Natural killer cell (primary cell): ENCODE data around the gene ANKLE1. TPM values are rescaled to one million over a fixed set of nuclear protein-coding genes. Genes with fewer than 3 reads are reported as not detected.

Experiments used
- ATAC-seq, 3 donors: fragments of 150-1000 bp in 2 of 3; fragments of 200-7000 bp in 1 of 3; cut with Tn5 transposase; 1 replicate in 1 of 3; 2 replicates in 2 of 3; pipeline ENCODE4 v1.10.0; 2021; ENCODE audit warnings: mild to moderate bottlenecking in 2 of 3, moderate library complexity in 2 of 3
- DNase-seq, 2 donors: peaks; one replicate each; pipeline versions ENCODE4 v3.0.0 to v3.0.0-alpha.2; 2013 to 2021; ENCODE audit warnings: mixed read lengths in 1 of 2
- H3K27ac ChIP-seq: one replicate; pipeline ENCODE4 v1.5.1; 2013; ENCODE audit warnings: mild to moderate bottlenecking, low read length
- H3K27me3 ChIP-seq: one replicate; pipeline ENCODE4 v1.6.1; 2013; ENCODE audit warnings: low read length; ENCODE audit not compliant: control insufficient read depth, insufficient read depth
- H3K36me3 ChIP-seq: one replicate; pipeline ENCODE4 v1.6.1; 2013; ENCODE audit warnings: low read length; ENCODE audit not compliant: control insufficient read depth, insufficient read depth
- H3K4me1 ChIP-seq: one replicate; pipeline ENCODE4 v1.6.1; 2013; ENCODE audit warnings: low read length; ENCODE audit not compliant: control insufficient read depth, insufficient read depth
- H3K4me3 ChIP-seq: one replicate; pipeline ENCODE4 v1.5.1; 2013; ENCODE audit warnings: low read length
- H3K9me3 ChIP-seq: one replicate; pipeline ENCODE4 v1.6.1; 2013; ENCODE audit warnings: low read length; ENCODE audit not compliant: control insufficient read depth, insufficient read depth
- H3K27ac Mint-ChIP-seq, 2 donors: one replicate each; pipeline ENCODE4 v1.8.0; 2022; ENCODE audit warnings: mild to moderate bottlenecking in 2 of 2, mixed read lengths in 2 of 2, moderate library complexity in 1 of 2
- H3K27me3 Mint-ChIP-seq, 2 donors: one replicate each; pipeline ENCODE4 v1.8.0; 2022; ENCODE audit warnings: low read depth in 2 of 2, mixed read lengths in 2 of 2
- H3K36me3 Mint-ChIP-seq: one replicate; pipeline ENCODE4 v1.8.0; 2022; ENCODE audit warnings: mixed read lengths
- H3K4me1 Mint-ChIP-seq, 2 donors: one replicate each; pipeline ENCODE4 v1.8.0; 2022; ENCODE audit warnings: mixed read lengths in 2 of 2
- H3K4me3 Mint-ChIP-seq: one replicate; pipeline ENCODE4 v1.8.0; 2022; ENCODE audit warnings: mild to moderate bottlenecking, moderate library complexity, mixed read lengths
- H3K9me3 Mint-ChIP-seq, 2 donors: one replicate each; pipeline ENCODE4 v1.8.0; 2022; ENCODE audit warnings: mixed read lengths in 2 of 2
- CTCF ChIP-seq: fragments of 200-600 bp; IDR thresholded peaks from one replicate; pipeline ENCODE4 v1.8.0; 2022; ENCODE audit warnings: antibody characterized with exemption
- whole genome bisulfite sequencing: methylation state at CpG from one replicate; pipeline ENCODE4 v1.1.7; 2013; ENCODE audit warnings: missing lambda C conversion rate; ENCODE audit not compliant: insufficient coverage; 5-methylcytosine and 5-hydroxymethylcytosine counted together
- intact Hi-C: fragments of 100-400 bp; cut with micrococcal nuclease; formaldehyde crosslinking; loops from one replicate; pipeline ENCODE4 v1.14.2; 2022
- total RNA-seq, 4 donors: library from RNA; stranded (reverse); fragments of 120-200 nt in 1 of 4; gene quantifications; one replicate each; pipeline versions ENCODE4 v1.2.3 to v1.2.4, GENCODE V29; 2013 to 2022

The ANKLE1 gene
- total RNA-seq, 3 donors from 2014 or later (not counting 1 experiment from before 2014, with no cell fraction given): 1.3 to 3.6 (median 2.0) TPM

DNA sequence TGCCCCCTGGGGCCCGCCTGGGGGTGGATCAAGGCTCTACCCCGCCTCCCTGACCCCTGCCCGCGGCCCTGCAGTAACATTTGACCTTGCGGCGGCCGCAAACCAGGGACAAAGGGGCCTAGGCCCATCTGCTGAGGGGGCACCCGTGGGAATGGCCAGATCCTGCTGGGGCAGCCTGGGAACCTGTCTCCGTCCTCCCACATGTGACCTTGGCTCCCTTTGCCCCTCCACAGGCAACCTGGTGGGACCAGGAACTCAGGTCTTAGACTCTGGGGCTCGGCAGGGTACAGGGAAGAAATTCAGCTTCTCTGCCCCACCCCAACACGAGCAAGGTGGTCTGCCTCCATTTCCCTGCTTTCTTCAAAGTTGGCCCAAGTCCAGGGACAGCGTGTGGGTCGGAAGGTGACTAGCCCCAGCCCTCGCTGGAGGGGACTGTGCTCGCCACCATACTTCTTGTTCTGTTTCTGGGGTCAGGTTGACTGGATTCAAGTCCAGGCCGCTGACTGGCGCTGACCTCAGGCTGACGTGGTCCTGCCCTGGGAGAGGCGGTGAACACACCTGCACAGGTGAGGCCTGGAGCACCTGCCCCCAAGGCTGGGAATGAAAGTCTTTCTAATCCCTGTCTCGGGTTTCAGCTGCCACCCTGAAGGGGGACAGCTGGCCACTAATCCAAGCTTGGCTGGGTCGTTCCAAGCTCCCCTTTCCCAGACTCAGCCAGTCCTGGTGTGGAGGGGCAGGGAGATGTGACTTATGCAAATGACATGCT is 33.5 kb upstream of the ANKLE1 start:
- Histone ChIP-seq H3K4me3 (no peak overlapping the region), H3K9me3 (no peaks in the 10 kb centered on the region), H3K27me3 (no peaks in the 10 kb centered on the region), H3K36me3 (no peaks in the 10 kb centered on the region), H3K4me1 (peaks cover 19% of the 10 kb centered on the region), H3K27ac (no peak overlapping the region)
- H3K27ac Mint-ChIP-seq: no peak overlapping the region
- no peak for DNase-seq
- WGBS: 96% methylated on average over 21 of the region's 21 CpGs
- peak overlapping the region; percentile 17 for H3K4me3 Mint-ChIP-seq
- no peak for ATAC-seq
- no peak for TF ChIP-seq CTCF
- intact Hi-C loops: no loop called here
- H3K9me3 Mint-ChIP-seq: no peaks in the 10 kb centered on the region
- H3K36me3 Mint-ChIP-seq: no peaks in the 10 kb centered on the region
- H3K4me1 Mint-ChIP-seq: peaks cover 0 to 16% of the 10 kb centered on the region in 2 donors
- H3K27me3 Mint-ChIP-seq: no peaks in the 10 kb centered on the region

DNA sequence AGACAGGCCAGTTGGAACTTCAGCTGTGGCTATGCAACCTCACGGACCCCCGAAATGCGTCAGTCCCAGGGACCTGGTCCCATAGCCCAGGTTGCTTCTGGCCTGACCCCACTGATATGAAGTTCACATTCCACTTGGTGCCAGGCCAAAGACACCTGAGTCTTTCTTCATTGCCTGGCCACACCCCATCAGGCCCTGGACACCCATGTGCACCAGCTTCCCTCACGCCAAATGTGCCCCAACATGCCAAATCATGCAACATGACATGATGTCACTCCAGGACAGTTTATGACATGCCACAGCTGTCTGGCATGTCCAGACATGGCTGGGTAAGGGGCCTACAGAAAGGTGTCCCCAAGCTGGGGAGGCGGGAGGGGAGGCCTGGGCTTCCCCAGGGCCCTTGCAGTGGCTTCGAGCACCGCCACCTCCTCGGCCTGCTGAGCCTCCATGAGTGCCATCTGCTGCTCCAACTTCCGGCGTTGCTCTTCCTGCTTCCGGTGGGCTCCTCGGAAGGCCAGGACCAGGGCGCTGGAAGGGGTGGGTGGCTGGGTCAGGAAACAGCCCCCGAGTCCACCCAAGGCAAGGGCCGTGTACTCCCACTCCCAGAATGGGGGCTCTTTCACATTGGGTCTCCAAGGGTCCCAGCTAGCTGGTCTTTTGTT is 31.7 kb upstream of the ANKLE1 start:
- H3K36me3 Mint-ChIP-seq: no peaks in the 10 kb centered on the region
- 89% methylated on average over 15 of the region's 15 CpGs for WGBS
- peaks cover 11% of the 10 kb centered on the region for H3K4me1 ChIP-seq
- no peaks in the 10 kb centered on the region for H3K27me3 Mint-ChIP-seq
- no peak for TF ChIP-seq CTCF
- H3K4me3 Mint-ChIP-seq: no peak overlapping the region
- no peak for ATAC-seq
- H3K27ac Mint-ChIP-seq: no peak overlapping the region
- H3K27me3 ChIP-seq: no peaks in the 10 kb centered on the region
- peaks cover 0 to 16% of the 10 kb centered on the region in 2 donors for H3K4me1 Mint-ChIP-seq
- DNase-seq: no peak
- H3K4me3 ChIP-seq: no peak overlapping the region
- intact Hi-C loops: no loop called here
- no peaks in the 10 kb centered on the region for H3K36me3 ChIP-seq
- no peak overlapping the region for H3K27ac ChIP-seq
- H3K9me3 Mint-ChIP-seq: no peaks in the 10 kb centered on the region
- H3K9me3 ChIP-seq: no peaks in the 10 kb centered on the region

DNA sequence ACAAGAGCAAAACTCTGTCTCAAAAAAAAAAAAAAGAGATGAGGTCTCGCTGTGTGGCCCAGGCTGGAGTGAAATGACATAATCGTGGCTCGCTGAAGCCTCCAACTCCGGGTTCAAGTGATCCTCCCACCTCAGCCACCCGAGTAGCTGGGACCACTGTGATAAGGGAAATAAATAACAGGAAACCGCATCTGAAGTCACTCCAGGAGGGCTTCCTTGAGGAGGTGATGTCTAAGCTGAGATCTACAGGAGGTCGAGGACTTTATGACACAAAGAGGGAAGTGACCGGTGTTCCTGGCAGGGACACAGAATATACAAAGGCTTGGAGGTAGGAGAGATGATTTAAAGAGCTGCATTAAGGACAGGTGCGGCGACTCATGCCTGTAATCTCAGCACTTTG is 27.1 kb upstream of the ANKLE1 start:
- Mint-ChIP-seq H3K4me3 (no peak overlapping the region), H3K36me3 (no peaks in the 10 kb centered on the region), H3K9me3 (no peaks in the 10 kb centered on the region), H3K4me1 (no peaks in the 10 kb centered on the region), H3K27me3 (no peaks in the 10 kb centered on the region), H3K27ac (no peak overlapping the region)
- H3K36me3 ChIP-seq: no peaks in the 10 kb centered on the region
- intact Hi-C loops: no loop called here
- no peaks in the 10 kb centered on the region for H3K4me1 ChIP-seq
- no peak overlapping the region for H3K27ac ChIP-seq
- no peaks in the 10 kb centered on the region for H3K9me3 ChIP-seq
- ATAC-seq (no peak), DNase-seq (no peak)
- WGBS: 84% methylated on average over 10 of the region's 10 CpGs
- no peaks in the 10 kb centered on the region for H3K27me3 ChIP-seq
- TF ChIP-seq CTCF: no peak
- no peak overlapping the region for H3K4me3 ChIP-seq
